Heart right ventricle (tissue), 16 donors: ENCODE results near the gene NECTIN2. TPM values are rescaled to one million over a fixed set of nuclear protein-coding genes. Genes with fewer than 3 reads are reported as not detected.
"Not testable (repeated sequence)": the region's sequence is repeated elsewhere in the genome, so short reads cannot be mapped to it uniquely, and the experiment has no call there.

Source experiments
- ATAC-seq, 8 donors: fragments of 200-7000 bp; cut with Tn5 transposase; one replicate each; pipeline ENCODE4 v1.9.1; 2020; ENCODE audit warnings: mild to moderate bottlenecking in 8 of 8, moderate library complexity in 8 of 8, moderate number of reproducible peaks in 1 of 8
- DNase-seq, 2 donors: peaks; one replicate each; pipeline ENCODE4 v3.0.0-alpha.2; 2020
- H3K27ac ChIP-seq, 10 donors: fragments of 200-600 bp; sonication (generic) in 2 of 10; one replicate each; pipeline versions ENCODE4 v1.5.0 to v1.8.0; 2020 to 2022; ENCODE audit warnings: mild to moderate bottlenecking in 3 of 10
- H3K27me3 ChIP-seq, 7 donors: fragments of 200-600 bp; one replicate each; pipeline ENCODE4 v1.8.0; 2021 to 2022; ENCODE audit warnings: mild to moderate bottlenecking in 2 of 7
- H3K36me3 ChIP-seq, 9 donors: fragments of 200-600 bp; sonication (generic) in 1 of 9; one replicate each; pipeline versions ENCODE4 v1.5.0 to v1.8.0; 2020 to 2022; ENCODE audit warnings: mild to moderate bottlenecking in 2 of 9
- H3K4me1 ChIP-seq, 9 donors: fragments of 200-600 bp; sonication (generic) in 1 of 9; one replicate each; pipeline versions ENCODE4 v1.5.0 to v1.8.0; 2020 to 2022; ENCODE audit warnings: mild to moderate bottlenecking in 4 of 9
- H3K4me3 ChIP-seq, 10 donors: fragments of 200-600 bp; sonication (generic) in 2 of 10; one replicate each; pipeline versions ENCODE4 v1.5.0 to v1.8.0; 2020 to 2022; ENCODE audit warnings: mild to moderate bottlenecking in 7 of 10, moderate library complexity in 2 of 10
- H3K9me3 ChIP-seq, 11 donors: fragments of 200-600 bp in 10 of 11; sonication (generic) in 2 of 11; one replicate each; pipeline versions ENCODE4 v1.5.0 to v1.8.0; 2013 to 2022; ENCODE audit warnings: mild to moderate bottlenecking in 2 of 11, control low read depth in 1 of 11, moderate library complexity in 1 of 11
- WGBS, 2 donors: extraction: QIAGEN DNeasy Blood & Tissue Kit; methylation state at CpG; one replicate each; pipeline ENCODE4 v1.1.7; 2013; ENCODE audit warnings: inconsistent platforms in 1 of 2; 5-methylcytosine and 5-hydroxymethylcytosine counted together
- intact Hi-C, 10 donors: fragments of 100-400 bp; cut with DNase I; formaldehyde crosslinking; loops; one replicate each; pipeline versions ENCODE4 v1.11.1 to v1.14.2; 2022
- polyA plus RNA-seq, 2 donors: library from polyadenylated mRNA; stranded (reverse); fragments of 200-250 nt; gene quantifications; one replicate each; pipeline ENCODE4 v1.2.3, GENCODE V29; 2013
- total RNA-seq, 10 donors: library from RNA; stranded (reverse); fragmentation: NEBNext Ultra II Directional in 3 of 10; extraction: Animal tissue kit (Norgen Biotek cat#: 25700) in 3 of 10; gene quantifications; one replicate each; pipeline versions ENCODE4 v1.2.1 to v1.2.4, GENCODE V29; 2021 to 2023
- TF ChIP-seq, protein P1 (sequence below), 9 donors: fragments of 200-600 bp; sonication (generic) in 2 of 9; IDR thresholded peaks; one replicate each; pipeline versions ENCODE4 v1.5.0 to v1.8.0; 2021 to 2022; ENCODE audit warnings: antibody characterized with exemption in 9 of 9, mild to moderate bottlenecking in 5 of 9, moderate library complexity in 1 of 9
- donor health status: Arrhythmogenic right ventricular cardiomyopathy.
- donor health status: ischemic (EF 13 %, LVEDD 7.1; RV severe dilation, severe dysfunction).
- donor health status: healthy with polysubstance abuse.
- donor health status: DM: no; HTN: yes; CAD: no.
- donor health status: DM: no; HTN: no; CAD: no.
- donor health status: ischemic (EF 25% LVEDD 6.9; RV normal size, moderate dysfunction).
- donor health status: ischemic (EF 25% LVEDD 5.7; RV mildly dilated, moderate dysfunction).
- donor health status: healthy.
- donor health status: DM: yes; HTN: yes; CAD: no.
- donor health status: Ischemic cardiomyopathy.
- donor health status: ischemic (EF 35%, LVEDD 5.7; RV mildly dilated, moderate dysfunction).
- donor health status: nonischemic (EF 11% LVEDD 7.7; RV severe dilation, severe dysfunction).
- donor health status: DM: yes; HTN: yes; CAD: no.
- donor health status: PGD.
- donor health status: ischemic (EF 29% LVEDD 5.4; RV normal size, mild dysfunction).
- donor health status: nonischemic (EF 23%, LVEDD 6.1; RV moderate dilation, normal function).

The NECTIN2 gene
- total and polyA plus RNA-seq, 12 donors: 34.1 to 96.8 (median 49.0) TPM

DNA sequence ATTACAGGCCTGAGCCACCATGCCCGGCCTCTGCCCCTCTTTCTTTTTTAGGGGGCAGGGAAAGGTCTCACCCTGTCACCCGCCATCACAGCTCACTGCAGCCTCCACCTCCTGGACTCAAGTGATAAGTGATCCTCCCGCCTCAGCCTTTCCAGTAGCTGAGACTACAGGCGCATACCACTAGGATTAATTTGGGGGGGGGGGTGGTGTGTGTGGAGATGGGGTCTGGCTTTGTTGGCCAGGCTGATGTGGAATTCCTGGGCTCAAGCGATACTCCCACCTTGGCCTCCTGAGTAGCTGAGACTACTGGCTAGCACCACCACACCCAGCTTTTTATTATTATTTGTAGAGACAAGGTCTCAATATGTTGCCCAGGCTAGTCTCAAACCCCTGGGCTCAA is 63.7 kb downstream of the NECTIN2 start:
- 81 to 83% methylated on average over 5 of the region's 5 CpGs for WGBS, 2 donors
- H3K36me3 ChIP-seq: no peaks in the 10 kb centered on the region
- no peaks in the 10 kb centered on the region for H3K9me3 ChIP-seq
- peak overlapping the region in 2 of 10 donors; percentile 44 to 55 for H3K27ac ChIP-seq
- ATAC-seq: no peak
- peaks cover 0 to 39% (median 23%) of the 10 kb centered on the region in 7 donors for H3K27me3 ChIP-seq
- TF ChIP-seq, protein P1, sequence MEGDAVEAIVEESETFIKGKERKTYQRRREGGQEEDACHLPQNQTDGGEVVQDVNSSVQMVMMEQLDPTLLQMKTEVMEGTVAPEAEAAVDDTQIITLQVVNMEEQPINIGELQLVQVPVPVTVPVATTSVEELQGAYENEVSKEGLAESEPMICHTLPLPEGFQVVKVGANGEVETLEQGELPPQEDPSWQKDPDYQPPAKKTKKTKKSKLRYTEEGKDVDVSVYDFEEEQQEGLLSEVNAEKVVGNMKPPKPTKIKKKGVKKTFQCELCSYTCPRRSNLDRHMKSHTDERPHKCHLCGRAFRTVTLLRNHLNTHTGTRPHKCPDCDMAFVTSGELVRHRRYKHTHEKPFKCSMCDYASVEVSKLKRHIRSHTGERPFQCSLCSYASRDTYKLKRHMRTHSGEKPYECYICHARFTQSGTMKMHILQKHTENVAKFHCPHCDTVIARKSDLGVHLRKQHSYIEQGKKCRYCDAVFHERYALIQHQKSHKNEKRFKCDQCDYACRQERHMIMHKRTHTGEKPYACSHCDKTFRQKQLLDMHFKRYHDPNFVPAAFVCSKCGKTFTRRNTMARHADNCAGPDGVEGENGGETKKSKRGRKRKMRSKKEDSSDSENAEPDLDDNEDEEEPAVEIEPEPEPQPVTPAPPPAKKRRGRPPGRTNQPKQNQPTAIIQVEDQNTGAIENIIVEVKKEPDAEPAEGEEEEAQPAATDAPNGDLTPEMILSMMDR (IDR thresholded peaks at IDR 0.05): no peak
- H3K4me1 ChIP-seq: peaks cover 0 to 47% (median 11%) of the 10 kb centered on the region in 9 donors
- H3K4me3 ChIP-seq: no peak overlapping the region
- intact Hi-C loops: loop anchor here in 4 of 10 donors (5.0 to 10.0 kb wide), 3 partner anchors 38 to 425 kb away; partner anchors contain the start of gene APOC2 (in 1 of the 4)
- DNase-seq: no peak

DNA sequence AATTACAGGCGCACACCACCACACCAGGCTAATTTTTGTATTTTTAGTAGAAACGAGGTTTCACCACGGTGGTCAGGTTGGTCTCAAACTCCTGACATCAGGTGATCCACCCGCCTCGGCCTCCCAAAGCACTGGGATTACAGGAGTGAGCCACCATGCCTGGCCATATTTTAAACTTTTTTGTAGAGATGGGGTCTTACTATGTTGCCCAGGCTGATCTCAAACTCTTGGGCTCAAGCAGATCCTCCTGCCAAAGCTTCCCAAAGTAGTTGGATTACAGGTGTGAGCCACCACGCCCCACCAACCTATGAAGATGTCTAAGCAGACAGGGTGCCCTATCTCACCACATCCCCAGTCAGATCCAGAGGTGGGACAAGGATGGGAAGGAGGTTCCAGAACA is 65.8 kb downstream of the NECTIN2 start:
- ATAC-seq, H3K9me3 ChIP-seq, intact Hi-C loops, DNase-seq, H3K4me3 ChIP-seq, H3K36me3 ChIP-seq: not testable (repeated sequence)
- Histone ChIP-seq H3K27ac (peak overlapping the region in 1 of 10 donors; percentile 13), H3K4me1 (peaks cover 0 to 38% (median 10%) of the 10 kb centered on the region in 9 donors), H3K27me3 (peaks cover 0 to 18% (median 8%) of the 10 kb centered on the region in 7 donors)
- 95% methylated on average over 6 of the region's 6 CpGs for WGBS, 2 donors

DNA sequence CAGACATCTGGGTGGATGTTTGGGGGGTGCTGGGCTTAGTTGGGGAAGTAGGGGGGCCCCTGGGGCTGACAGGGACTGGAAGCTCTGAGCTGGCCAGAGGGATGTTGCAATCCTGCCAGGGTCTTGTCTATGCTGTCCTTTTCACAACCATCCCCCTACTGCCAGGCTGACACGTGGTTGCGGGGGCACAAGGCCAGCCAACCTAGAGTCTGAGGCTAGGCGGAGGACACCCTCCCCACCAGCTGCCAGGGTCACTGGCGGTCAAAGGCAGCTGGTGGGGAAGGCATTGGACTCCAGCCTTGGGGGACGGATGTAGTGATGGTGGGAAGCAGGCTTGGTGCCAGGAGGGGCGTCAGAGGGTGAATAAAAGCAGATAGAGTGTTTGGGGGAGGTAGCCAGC is 66.8 kb downstream of the NECTIN2 start:
- Histone ChIP-seq H3K4me3 (no peak overlapping the region), H3K4me1 (peaks cover 0 to 38% (median 10%) of the 10 kb centered on the region in 9 donors), H3K27ac (no peak overlapping the region), H3K9me3 (no peaks in the 10 kb centered on the region), H3K27me3 (peaks cover 0 to 8% (median 0%) of the 10 kb centered on the region in 7 donors), H3K36me3 (no peaks in the 10 kb centered on the region)
- intact Hi-C loops: no loop called here
- no peak for DNase-seq
- no peak for ATAC-seq
- WGBS, 2 donors: 51 to 52% methylated on average over 6 of the region's 6 CpGs
- TF ChIP-seq, protein P1 (IDR thresholded peaks at IDR 0.05): no peak

DNA sequence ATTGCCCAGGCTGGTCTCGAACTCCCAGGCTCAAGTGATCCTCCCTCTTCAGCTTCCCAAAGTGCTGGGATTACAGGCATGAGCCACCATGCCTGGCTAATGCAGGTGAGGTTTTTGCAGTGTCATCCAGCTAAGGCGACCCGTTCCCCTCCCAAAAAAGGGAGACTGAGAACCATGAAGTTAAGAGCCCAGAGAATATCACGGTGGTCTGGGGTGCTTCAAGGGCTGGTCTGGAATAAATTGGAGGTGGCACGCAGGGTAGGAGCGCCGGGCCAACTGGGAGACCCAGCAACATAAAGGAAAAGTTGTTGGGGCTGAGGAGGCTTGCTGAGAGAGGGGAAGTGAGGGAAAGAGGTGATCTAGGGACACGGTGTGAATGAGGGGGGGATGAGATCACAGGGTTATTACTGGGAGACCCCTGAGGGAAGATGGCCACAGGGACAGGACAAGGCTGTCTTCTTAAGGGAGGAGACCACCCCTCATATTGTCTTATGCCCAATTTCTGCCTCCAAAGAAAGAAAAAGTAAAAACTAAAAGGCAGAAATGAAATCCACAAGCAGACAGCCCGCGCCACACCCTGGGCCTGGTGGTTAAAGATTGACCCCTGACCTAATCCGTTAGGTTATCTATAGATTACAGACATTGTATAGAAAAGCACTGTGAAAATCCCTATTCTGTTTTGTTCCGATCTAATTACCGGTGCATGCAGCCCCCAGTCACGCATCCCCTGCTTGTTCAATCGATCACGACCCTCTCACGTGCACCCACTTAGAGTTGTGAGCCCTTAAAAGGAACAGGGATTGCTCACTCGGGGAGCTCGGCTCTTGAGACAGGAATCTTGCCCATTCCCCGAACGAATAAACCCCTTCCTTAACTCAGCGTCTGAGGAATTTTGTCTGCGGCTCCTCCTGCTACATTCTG is 67.7 kb downstream of the NECTIN2 start:
- Histone ChIP-seq H3K27ac (peak overlapping the region in 1 of 10 donors; percentile 82), H3K4me1 (peaks cover 0 to 38% (median 10%) of the 10 kb centered on the region in 9 donors), H3K4me3 (peak overlapping the region in 1 of 10 donors; percentile 59)
- H3K27me3 ChIP-seq, ATAC-seq, H3K36me3 ChIP-seq, DNase-seq, intact Hi-C loops, H3K9me3 ChIP-seq: not testable (repeated sequence)
- WGBS, 2 donors: 57 to 60% methylated on average over 23 of the region's 23 CpGs

DNA sequence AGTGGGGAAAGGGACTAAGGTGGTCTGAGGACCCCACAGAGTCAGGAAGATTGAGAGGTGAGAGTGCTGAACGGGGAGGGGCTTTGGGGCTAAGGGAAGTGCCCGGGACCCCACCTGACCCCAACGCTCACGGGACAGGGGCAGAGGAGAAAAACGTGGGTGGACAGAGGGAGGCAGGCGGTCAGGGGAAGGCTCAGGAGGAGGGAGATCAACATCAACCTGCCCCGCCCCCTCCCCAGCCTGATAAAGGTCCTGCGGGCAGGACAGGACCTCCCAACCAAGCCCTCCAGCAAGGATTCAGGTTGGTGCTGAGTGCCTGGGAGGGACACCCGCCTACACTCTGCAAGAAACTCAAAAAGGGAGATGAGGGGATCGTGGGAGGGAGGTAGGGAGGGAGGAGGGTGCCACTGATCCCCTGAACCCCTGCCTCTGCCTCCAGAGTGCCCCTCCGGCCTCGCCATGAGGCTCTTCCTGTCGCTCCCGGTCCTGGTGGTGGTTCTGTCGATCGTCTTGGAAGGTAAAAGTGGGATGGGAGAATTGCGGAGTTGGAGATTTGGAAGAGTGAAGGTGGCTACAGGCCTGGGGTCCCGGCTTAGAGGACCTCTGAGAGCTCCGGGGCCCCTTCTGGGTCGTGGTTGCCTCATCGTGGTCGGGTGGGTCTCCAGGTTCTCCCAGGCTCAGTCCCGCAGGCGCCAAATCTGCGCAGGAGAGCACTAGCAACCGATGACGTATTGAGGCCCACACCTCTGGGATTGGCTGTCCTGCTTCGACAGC is 68.5 kb downstream of the NECTIN2 start, which contains the start of gene APOC1:
Gene APOC1, plus strand, starts transcription at position 176 of the 774 bp plus-strand sequence. Its CDS starts 284 bp downstream, at position 460.
- DNase-seq (peak; percentile 83 to 84), ATAC-seq (peak; percentile 88 to 95 (median 93))
- H3K4me3 ChIP-seq: peak within 1 kb of the TSS; percentile 19 to 65 (median 57)
- 6 to 7% methylated on average over 25 to 27 of the region's 28 CpGs for WGBS, 2 donors
- intact Hi-C loops, H3K27me3 ChIP-seq, H3K9me3 ChIP-seq, H3K36me3 ChIP-seq: not testable (repeated sequence)
- peaks cover 0 to 38% (median 10%) of the 10 kb centered on the region in 9 donors for H3K4me1 ChIP-seq
- H3K27ac ChIP-seq: peak within 1 kb of the TSS in 4 of 10 donors; percentile 21 to 82 (median 38)
